NCI-H146 treated with DMSO at 0.1 percent for 48 hours (cell line): Measurements from ENCODE around the gene IGSF6.
"Not testable (repeated sequence)": the region's sequence is repeated elsewhere in the genome, so short reads cannot be mapped to it uniquely, and the experiment has no call there.

Experiments
- DNase-seq: peaks from one replicate; lab custom pipeline; 2025; ENCODE audit not compliant: unreplicated experiment; lab: John Stamatoyannopoulos, UW

Gene IGSF6, protein sequence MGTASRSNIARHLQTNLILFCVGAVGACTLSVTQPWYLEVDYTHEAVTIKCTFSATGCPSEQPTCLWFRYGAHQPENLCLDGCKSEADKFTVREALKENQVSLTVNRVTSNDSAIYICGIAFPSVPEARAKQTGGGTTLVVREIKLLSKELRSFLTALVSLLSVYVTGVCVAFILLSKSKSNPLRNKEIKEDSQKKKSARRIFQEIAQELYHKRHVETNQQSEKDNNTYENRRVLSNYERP

DNA sequence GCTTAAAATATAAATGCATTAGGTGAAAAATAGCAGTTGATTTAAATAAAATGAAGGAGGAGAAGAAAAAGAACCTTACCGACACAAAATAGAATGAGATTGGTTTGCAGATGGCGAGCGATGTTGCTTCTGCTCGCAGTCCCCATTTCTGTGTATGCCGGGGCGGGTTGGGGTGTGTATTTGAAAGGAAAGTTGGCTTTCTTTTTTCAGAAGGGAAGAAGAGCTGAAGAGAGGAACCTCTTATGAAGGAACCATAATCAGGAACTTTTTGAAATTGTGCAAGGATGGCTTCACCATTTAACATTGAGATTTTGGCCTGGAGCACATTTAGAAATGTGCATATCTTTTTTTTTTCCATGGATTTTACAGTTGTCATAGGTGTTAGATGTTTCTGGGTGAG is at the start of gene IGSF6:
TSS of gene IGSF6 (minus strand) at position 156 of the 400 bp plus-strand sequence. CDS start at position 146, 10 bp downstream.
- DNase-seq, result no peak

DNA sequence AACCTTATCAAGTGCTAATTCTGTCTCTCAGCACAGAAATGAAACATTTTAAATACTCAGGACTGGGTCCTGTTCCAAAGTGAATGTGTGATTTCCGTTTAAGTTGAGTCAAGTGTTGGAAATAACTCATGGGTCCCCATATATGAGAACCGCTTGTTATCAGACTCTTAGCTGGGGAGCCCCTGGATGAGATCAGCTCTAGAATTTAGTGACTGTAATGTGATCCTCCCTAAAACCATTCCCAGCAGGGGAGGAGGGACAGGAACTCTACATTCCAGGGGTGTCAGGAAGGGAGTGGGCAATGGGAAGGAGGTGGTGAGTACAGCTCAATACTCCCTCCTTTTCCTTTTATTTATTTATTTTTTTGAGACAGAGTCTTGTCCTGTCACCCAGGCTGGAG is 48.9 kb upstream of the IGSF6 start:
- no peak for DNase-seq

DNA sequence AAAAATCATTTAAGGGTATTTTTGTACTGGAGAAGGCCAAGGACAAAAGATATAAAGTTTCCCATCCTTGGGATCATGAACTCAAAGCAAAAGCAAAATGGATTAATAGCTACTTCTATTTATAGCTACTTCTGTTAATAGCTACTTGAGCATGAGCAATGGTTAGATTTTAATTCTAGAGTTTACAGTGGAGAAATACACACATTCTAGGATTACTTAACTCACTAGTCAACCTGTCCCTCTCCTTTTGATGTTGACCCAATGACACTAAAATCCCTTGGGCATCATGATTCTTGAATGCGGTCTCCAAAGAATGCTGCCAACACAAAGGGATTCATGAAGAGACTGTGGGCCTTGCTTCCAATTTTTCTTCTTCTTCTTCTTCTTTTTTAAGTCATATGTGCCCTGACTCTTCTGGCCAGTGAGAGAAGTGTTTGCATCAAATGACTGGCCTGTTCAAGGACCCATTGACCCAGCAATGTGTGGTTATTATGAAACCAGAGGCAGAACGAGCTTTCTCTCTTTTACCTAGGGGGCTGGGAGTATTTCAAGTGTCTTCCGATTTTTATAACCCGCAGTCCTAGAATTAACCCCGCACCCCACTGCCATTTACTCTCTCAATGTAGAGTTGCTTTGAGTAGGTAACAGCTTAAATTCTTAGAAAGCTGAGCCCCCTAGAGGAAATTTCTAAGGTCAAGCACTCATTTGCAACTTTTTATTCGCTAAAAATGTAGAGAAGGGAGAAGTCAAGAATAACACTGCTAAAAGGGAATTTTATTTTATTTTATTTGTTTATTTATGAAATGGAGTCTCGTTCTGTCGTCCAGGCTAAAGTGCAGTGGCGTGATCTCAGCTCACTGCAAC is 46.0 kb upstream of the IGSF6 start:
- DNase-seq, result no peak

DNA sequence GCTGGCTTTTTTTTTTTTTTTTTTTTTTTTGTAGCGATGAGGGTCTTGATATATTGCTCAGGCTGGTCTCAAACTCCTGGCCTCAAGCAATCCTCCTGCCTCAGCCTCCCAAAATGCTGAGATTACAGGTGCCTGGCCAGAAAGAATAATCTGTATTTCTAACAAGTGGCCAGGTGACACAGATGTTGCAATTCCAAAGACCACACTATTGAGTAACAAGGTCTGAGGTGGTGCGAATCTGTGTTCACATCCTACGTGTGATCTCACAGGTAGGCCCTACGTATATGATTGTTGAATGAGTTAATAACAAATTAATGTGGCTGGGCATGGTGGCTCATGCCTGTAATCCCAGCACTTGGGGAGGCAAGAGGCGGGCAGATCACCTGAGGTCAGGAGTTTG is 44.6 kb upstream of the IGSF6 start:
- no peak for DNase-seq

DNA sequence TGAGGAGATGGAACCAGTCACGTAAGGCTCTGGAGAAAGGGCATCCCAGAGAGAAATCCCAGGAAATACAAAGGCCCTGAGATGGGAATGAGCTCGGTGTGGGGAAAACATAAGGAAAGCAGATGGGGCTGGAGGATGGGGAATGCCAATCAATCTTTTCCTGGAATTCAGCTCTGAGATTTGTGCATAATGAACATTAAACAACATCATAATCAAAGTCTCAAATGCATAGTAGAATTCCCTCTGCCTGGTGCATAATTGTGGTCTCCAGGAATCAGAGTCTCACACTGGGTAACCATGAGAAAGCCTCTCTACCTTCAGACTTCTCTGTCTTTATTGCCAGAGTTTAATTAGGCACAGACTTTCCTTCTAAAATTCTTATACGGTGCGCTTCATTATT is 42.2 kb upstream of the IGSF6 start:
- DNase-seq, result no peak

DNA sequence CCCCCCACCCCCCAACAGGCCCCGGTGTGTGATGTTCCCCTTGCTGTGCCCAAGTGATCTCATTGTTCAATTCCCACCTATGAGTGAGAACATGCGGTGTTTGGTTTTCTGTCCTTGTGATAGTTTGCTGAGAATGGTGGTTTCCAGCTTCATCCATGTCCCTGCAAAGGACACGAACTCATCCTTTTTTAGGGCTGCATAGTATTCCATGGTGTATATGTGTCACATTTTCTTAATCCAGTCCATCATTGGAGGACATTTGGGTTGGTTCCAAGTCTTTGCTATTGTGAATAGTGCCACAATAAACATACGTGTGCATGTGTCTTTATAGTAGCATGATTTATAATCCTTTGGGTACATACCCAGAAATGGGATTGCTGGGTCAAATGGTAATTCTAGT is 38.6 kb upstream of the IGSF6 start:
- not testable (repeated sequence) for DNase-seq

DNA sequence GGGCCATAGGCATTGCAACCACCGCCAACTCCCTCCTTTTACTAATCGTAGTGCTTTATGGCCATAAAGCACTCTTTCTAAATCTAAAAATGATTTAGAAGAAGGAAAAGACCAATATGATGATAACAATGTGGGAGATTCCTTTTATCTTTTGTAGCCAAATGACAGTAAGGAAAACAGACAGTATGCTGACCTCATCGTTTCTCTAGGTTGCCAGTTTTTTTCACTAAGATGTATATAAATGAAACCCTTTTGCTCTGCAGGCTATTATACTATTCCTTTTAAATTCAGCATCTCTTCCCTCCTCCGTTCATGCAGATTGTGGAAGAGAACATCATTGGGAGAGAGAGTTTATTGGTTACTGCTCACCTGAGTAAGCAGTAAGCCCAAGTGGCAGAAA is 36.7 kb upstream of the IGSF6 start:
- DNase-seq, result no peak

DNA sequence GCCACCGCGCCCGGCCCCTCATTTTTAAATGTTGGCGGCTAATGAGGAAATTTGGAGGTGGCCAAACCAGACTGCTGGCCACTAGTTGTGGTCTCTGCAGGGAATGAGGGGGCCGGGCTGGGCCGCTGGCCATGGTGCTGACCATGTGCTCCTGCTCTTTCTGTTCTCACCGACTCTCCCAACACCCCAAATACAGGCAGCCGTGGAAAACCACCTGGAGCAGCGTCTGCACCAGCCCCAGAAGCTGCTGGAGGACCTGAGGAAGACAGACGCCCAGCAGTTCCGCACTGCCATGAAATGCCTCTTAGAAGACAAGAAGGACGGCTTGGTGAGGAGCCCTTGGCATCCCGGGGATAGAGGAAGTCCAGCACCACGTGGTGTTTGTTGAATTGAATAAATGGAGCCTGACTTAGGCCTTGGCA is 32.6 kb upstream of the IGSF6 start:
- no peak for DNase-seq

DNA sequence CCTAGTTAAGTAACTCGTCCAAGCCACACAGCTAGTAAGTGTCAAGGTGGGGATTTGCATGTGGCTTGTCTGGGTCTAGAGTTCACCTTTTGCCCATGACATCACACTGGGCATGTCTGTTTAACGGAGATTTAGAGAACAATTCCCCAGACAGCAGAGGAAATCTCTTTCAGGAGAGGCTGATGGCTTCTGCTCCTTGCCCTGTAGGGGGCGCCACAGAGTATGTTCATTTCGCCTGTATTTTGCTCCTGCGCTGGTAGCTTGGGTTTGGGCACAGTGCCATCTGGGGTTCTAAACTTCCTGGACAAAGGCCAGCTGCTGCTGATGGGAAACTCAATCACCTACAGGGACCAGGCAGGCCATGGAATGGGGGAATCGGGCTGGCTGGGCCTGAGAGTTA is 31.8 kb upstream of the IGSF6 start:
- DNase-seq, result no peak

DNA sequence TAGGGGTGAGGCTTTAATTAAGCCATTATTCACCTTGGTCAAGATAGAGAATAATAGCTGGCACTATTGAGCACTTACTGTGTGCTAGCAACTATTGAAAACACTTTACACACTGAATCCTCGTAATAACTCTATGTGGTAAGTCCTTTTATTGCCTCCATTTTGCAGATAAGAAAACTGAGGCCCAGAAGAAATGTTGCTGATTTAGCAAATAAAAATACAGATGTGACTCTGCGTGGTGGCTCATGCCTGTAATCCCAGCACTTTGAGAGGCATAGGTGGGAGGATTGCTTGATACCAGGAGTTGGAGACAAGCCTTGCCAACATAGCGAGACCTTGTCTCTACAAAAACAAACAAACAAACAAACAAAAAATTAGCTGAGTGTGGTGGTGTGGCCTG is 30.8 kb upstream of the IGSF6 start:
- no peak for DNase-seq

DNA sequence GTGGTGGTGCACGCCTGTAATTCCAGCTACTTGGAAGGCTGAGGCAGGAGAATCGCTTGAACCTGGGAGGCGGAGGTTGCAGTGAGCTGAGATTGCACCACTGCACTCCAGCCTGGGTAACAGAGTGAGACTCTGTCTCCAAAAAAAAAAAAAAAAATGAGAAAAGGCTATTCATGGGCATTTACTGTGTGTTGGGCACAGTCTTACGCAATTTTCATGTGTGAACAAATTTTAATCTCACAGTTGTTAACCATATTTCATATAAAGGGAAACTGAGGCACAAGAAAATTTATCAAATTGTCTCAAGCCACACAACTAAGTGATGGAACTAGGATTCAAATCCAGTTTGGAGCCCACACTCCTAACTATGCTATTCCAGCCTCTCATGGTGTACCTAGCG is 28.3 kb upstream of the IGSF6 start:
- DNase-seq, result not testable (repeated sequence)

DNA sequence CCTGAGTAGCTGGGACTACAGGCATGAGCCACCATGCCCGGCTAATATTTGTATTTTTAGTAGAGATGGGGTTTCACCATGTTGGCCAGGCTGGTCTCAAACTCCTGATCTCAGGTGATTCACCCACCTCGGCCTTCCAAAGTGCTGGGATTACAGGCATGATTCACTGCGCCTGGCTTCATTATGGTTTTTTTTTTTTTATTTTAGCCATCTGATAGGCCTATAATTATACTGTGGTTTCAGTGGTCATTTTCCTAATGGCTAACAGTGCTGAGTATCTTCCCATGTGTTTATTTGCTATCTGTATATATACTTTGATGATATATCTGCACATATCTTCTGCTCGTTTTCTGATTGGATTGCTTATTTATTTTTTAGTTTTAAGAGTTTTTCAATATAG is 22.0 kb upstream of the IGSF6 start:
- DNase-seq, result not testable (repeated sequence)

DNA sequence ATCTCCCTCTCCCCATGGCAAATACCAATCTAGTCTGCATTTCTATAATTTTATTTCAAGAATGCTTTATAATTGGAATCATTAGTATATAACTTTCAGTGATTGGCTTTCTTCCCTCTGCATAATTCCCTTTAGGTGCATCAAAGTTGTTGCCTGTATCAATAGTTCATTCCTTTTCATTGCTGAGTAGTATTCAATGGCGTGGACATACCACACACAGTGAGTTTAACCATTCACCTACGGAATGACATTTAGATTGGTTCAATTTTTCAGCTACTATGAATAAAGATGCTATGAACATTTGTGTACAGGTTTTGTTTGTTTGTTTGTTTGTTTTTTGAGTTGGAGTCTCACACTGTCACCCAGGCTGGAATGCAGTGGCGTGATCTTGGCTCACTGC is 21.1 kb upstream of the IGSF6 start:
- DNase-seq, result no peak

DNA sequence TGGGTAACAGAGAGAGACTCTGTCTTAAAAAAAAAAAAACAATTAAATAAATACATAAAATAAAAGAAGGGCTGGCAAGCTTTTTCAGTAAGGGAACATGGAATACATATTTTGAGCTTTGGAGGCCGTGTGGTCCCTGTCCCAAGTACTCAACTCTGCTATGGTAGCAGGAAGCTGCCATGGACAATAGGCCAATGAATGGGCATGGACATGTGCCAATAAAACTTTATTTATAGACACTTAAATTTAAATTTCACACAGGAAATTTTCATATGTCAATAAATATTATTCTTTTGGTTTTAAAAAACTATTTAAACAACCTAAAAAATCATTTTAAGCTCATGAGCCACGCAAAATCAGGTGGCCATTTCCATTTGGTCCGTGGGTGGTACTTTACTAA is 15.2 kb upstream of the IGSF6 start:
- DNase-seq, result no peak

DNA sequence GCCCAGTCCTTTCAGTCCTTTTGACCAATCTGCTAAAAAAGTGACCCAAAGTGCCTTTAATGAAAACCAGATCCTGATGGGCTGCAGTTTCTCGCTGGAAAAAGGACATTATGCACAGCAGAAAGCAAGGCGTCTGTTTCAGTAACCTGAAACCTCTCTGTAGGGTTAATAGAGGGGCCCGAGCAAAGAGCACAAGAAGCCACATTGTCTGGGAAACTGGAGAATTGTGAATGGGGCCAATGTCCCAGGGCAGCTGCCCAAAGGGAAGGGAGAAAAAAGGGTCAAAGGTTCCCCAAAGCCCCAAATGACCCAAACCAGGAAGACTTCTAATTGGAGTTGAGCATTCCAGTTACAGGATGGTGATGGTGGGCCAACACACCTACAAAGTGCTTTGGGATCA is 14.4 kb upstream of the IGSF6 start:
- no peak for DNase-seq

DNA sequence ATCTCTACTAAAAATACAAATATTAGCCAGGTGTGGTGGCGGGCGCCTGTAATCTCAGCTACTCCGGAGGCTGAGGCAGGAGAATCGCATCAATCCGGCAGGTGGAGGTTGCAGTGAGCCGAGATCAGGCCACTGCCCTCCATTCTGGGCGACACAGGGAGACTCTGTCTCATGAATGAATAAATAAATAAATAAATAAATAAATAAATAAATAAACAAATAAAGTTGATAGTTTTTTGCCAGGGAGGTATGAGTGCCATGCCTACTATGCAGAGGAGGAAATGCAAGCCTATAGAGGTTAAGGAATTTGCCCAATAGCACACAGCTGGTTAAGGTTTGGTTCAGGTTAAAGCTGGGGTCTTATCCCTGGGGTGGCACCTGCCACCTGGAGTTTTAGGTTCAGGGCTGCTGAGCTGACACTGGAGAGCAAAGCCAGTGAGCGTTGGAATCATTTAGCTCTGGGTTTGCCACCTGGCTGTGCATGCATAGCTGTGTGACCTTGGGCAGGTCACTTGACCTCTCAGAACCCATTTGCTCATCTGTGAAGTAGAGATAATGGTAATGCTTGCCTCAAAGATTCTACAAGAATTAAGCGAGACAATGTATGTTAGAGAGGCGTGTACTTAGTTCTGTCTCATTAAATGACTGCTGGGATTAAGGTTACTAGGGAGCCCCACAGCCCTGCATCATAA is 12.5 kb upstream of the IGSF6 start:
- no peak for DNase-seq

DNA sequence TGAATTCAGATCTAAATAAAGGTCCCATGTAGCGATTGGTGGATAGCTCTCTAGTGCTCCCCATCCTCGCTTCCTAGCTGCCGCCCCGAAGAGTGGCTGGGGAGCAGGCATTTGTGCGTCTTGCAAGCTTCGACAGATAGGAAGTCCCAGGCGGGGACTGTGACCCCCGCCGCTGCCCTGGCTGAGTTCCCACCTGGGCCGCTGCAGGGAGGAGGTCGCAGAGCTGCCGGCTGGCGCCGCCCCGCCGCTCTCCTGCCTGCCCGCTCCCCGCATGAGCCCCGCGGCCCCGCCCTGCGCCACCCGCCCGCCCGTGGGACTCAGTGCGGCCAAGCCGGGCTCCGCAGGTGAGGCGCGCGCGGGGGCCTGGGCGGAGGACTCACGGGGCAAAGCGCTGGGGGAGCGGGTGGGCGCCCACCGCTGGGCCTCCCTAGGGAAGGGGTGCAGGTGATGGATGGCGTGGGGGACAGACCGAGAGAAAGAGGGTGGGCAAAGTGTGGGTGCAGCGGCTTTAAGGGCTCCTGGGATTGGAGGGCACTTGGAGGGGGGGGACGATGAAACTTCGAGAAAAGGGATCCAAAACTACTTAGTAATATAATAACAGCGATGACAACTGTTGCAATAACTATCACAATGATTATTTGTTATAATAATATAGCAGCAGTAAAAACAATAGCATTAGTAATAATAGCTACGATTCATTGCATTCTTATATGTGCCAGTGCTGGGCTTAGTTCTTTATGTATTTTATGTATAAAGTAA is 11.7 kb upstream of the IGSF6 start, which contains the start of gene OTOA:
TSS of gene OTOA (plus strand) at position 80 of the 759 bp plus-strand sequence. CDS start 14,547 bp downstream, outside the sequence.
- no peak for DNase-seq

DNA sequence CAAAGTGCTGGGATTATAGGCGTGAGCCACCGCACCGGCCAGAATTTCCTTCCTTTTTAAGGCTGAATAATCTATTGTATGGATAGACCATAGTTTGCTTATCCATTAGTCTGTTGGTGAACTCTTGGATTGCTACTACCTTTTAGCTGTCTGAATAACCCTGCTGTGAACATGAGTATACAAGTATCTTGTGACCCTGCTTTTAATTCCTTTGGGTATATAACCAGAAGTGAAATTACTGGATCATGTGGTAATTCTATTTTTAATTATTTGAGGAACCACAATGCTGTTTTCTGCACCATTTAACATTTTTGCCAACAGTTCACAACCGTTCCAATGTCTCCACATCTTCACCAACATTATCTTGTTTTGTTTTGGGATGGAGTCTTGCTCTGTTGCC is 6.7 kb upstream of the IGSF6 start:
- no peak for DNase-seq

DNA sequence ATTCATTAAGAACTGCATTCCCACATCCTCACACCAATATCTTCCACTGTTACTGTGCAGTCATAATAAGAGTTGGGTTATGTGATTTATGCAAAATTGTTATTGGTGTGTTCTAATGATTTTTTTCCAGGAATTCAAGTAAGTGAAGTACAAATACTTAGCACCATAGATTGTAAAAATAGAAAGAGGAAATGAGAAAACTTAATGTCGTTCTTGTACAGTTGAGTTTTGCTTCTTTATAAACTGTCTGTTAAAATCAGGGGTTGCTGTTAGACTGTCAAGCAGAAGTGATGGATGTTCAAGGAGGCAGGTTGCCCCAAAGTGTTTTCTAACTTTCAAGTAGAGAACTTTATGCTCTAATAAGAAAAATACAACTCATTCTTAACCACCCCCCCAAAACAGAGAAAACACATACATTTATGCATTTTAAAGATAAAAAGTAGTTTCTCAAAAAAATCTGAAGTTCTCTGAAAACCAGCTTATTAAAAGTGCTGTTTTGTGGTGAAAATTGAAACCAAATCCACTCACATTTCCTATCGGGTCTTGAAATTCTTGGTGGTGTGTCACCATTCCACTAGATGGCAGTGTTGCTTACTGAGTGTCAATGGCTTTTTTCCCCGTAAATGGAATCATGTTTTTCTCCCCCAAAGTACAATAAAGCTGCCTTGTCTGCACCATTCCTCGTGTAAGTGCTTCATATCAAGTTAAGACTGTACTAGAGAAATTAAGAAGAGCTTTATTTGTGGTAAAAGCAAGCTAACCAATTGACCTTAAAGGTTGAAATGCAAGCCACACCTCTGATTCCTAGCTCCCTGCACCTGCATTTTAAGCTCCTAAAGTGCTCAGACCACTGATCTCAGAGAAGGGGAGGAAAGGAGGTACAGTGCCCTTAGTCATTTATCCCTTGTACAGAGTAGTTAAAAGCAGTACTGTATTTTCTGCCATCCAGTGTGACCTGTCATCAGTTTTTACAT is 4.7 kb upstream of the IGSF6 start:
- peak; percentile 49 for DNase-seq

DNA sequence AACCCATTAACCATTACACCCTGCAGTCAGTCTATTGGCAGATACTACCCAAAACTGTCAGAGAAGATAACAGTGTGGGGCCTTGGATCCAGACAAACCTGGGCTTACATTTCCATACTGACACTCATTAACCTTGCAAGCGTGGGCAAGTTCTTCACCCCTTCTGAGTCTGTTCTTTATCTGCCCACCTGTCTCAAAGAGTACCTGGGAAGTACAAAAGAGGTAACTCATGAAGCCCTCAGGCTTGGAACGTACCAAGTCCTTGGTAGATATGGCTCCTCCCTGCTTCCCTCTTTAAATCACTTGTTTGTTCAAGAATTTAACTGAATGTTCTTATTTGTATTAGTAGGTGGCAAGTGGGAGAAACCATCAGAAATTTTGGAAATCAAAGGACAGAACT is 2.5 kb upstream of the IGSF6 start:
- DNase-seq, result no peak
